Measurements from ENCODE around the gene XBP1. TPM values are rescaled to one million over a fixed set of nuclear protein-coding genes. Genes with fewer than 3 reads are reported as not detected.

Gene XBP1
- total RNA-seq, 4 donors from 2014 or later = 65.6 to 113 (median 111) TPM

DNA sequence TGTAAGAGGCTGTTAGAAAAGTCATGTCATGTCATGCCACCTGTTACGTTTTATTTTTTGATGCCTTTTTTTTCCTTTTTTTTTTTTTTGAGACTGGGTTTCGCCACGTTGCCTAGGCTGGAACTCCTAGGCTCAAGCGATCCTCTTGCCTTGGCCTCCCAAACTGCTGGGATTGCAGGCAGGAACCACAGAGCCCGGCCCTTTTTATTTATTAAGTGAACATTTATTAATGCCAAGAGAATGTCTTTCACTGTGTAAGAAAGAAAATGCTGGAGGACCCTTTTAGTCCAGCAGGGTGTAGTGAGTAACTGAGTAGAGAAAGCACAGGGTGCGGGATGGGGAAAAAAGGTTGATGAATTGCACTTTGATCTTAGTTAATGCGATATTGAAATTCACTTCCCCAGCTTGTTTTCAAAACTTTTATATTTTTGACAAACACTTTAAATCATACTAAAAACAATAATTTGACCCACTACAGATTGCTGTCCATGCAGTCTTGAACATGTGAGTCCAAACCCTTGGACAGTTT is 2.3 kb upstream of the XBP1 start:
- Histone ChIP-seq H3K9me3 (no peaks in the 10 kb centered on the region), H3K36me3 (peaks cover 0 to 2% (median 0%) of the 10 kb centered on the region in 3 donors), H3K4me3 (peak overlapping the region in 1 of 4 donors; percentile 99), H3K27me3 (no peaks in the 10 kb centered on the region), H3K4me1 (peaks cover 0 to 42% (median 25%) of the 10 kb centered on the region in 4 donors), H3K27ac (peak overlapping the region in 2 of 4 donors; percentile 98 to 100)
- 75 to 79% methylated on average over 7 of the region's 7 CpGs for WGBS, 2 donors
- no peak for DNase-seq (ENCODE audit: low spot score in 2 of 2)
- TF ChIP-seq, protein P1, sequence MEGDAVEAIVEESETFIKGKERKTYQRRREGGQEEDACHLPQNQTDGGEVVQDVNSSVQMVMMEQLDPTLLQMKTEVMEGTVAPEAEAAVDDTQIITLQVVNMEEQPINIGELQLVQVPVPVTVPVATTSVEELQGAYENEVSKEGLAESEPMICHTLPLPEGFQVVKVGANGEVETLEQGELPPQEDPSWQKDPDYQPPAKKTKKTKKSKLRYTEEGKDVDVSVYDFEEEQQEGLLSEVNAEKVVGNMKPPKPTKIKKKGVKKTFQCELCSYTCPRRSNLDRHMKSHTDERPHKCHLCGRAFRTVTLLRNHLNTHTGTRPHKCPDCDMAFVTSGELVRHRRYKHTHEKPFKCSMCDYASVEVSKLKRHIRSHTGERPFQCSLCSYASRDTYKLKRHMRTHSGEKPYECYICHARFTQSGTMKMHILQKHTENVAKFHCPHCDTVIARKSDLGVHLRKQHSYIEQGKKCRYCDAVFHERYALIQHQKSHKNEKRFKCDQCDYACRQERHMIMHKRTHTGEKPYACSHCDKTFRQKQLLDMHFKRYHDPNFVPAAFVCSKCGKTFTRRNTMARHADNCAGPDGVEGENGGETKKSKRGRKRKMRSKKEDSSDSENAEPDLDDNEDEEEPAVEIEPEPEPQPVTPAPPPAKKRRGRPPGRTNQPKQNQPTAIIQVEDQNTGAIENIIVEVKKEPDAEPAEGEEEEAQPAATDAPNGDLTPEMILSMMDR (IDR thresholded peaks at IDR 0.05) = no peak
- TF ChIP-seq EP300 (IDR thresholded peaks at IDR 0.05) (no peak), POLR2A (IDR thresholded peaks at IDR 0.05) (no peak)

DNA sequence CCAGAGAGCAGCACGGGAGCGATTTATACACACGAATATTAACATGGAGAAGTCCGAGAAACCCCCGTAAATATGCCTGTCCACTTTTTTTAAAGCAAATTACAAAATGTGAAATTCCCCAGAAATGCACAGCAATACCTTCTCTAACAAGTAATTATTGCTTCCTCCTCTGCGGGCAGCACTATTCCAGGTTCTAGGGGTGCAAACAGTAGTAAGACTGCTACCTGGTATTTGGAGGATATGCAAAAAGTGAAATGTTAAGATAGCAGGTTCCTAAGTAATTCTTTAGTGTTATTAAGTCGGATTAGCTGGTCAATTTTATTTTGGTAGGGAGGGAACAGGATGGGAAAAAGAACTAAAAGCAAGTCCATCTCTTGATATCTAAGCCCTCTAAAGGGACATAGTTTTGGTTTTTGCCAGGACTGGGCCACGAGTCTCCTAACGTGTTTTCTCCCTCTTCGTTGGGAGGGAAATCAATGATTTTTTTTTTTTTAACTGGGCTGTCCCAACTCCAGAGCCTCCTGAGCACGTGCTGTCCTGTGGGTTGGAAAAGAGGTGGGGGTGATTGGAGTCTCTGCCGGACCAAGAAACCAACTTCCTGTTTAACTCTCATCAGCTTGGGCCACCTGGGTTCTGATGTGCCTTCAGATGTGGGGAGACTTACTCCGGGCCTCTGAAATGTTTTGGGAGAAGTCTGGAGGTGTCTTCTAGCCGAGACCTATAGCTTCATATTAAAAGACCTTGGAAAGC is 1.7 kb upstream of the XBP1 start:
- TF ChIP-seq EP300 (IDR thresholded peaks at IDR 0.05) (no peak), POLR2A (IDR thresholded peaks at IDR 0.05) (no peak)
- TF ChIP-seq, protein P1 (IDR thresholded peaks at IDR 0.05) = no peak
- Histone ChIP-seq H3K27me3 (no peaks in the 10 kb centered on the region), H3K4me3 (peak overlapping the region in 3 of 4 donors; percentile 52 to 99 (median 76)), H3K36me3 (peaks cover 0 to 8% (median 5%) of the 10 kb centered on the region in 3 donors), H3K9me3 (no peaks in the 10 kb centered on the region), H3K27ac (peak overlapping the region in 3 of 4 donors; percentile 43 to 100 (median 98)), H3K4me1 (peaks cover 0 to 49% (median 28%) of the 10 kb centered on the region in 4 donors)
- DNase-seq (ENCODE audit: low spot score in 2 of 2) = peak in 1 of 2 donors; percentile 27
- WGBS, 2 donors = 47 to 54% methylated on average over 14 of the region's 14 CpGs

DNA sequence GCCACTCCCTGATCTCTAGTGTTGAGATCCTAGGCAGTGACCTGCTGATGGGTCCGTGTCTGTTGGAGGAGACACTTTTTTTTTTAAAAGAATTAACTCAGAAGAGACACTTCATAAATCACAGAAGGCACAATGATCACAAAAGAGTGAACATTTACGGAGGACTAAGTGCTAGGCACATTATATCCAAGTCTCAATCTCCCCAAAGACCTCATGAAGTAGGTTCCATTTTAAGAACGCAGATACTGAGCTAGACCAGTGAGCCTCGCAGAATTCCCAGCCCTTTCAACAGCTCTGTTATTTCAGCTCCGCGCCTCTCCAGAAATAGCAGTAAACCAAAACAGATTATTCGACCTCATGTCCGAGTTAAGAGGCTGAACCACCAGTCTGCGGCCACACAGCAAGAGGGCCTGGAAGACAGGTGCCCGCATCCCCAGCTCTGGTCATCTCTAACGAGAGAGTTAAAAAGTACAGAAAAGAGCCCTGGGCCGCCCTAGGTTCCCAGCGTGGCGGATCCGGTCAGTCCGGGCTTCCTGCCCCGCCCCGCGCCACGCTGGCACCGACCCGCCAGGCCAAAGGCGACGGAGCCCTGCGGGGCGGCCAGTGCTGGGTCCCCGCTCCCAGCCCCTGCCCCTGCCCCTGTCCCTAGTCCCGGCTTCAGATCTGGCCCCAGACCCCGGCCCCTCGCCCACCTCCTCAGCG is 612 bp downstream of the XBP1 start:
- 0% methylated on average over 11 to 13 of the region's 31 CpGs for WGBS, 2 donors
- H3K27me3 ChIP-seq = no peaks in the 10 kb centered on the region
- peaks cover 0 to 71% (median 30%) of the 10 kb centered on the region in 4 donors for H3K4me1 ChIP-seq
- no peak for TF ChIP-seq EP300 (IDR thresholded peaks at IDR 0.05)
- TF ChIP-seq, protein P1 (IDR thresholded peaks at IDR 0.05) = no peak
- TF ChIP-seq POLR2A (IDR thresholded peaks at IDR 0.05) = no peak
- no peaks in the 10 kb centered on the region for H3K9me3 ChIP-seq
- H3K27ac ChIP-seq = peak overlapping the region; percentile 98 to 100 (median 100)
- H3K4me3 ChIP-seq = peak overlapping the region; percentile 76 to 99 (median 88)
- peaks cover 0 to 30% (median 22%) of the 10 kb centered on the region in 3 donors for H3K36me3 ChIP-seq
- peak; percentile 40 to 55 for DNase-seq (ENCODE audit: low spot score in 2 of 2)

DNA sequence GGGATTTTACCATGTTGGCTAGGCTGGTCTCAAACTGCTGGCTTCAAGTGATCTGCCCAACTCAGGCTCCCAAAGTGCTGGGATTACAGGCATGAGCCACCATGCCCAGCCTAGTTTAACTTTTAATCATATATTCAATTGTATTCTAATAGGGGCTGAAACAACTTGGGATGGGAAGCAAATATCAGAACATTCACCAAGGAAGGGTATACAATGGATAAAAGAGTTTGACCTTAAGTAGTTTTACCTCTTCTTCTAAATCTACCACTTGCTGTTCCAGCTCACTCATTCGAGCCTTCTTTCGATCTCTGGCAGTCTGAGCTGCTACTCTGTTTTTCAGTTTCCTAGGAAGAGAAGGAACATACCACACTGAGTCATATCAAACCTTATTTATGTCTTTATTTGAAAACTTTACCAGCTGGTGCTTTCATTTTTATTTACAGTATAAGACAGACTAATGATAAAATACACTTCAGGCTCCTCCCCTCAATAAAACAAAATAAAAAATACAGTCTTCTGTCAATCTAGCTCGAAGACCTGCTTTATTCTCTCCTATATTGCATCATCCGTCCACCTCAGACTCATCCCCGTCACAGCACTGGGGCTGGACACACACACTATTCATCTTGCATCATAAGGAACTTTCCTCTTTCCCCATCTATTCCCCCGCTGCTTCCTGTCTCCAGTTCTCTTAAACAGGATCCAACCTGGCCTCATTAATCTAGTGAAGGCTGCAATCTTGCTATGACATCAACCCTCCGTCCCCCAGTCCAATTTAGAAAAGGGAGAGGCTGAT is 1.4 kb downstream of the XBP1 start:
- peak; percentile 44 to 83 for DNase-seq (ENCODE audit: low spot score in 2 of 2)
- no peaks in the 10 kb centered on the region for H3K9me3 ChIP-seq
- peak overlapping the region; percentile 76 to 99 (median 88) for H3K4me3 ChIP-seq
- TF ChIP-seq POLR2A (IDR thresholded peaks at IDR 0.05) (peak; percentile 64 to 78), EP300 (IDR thresholded peaks at IDR 0.05) (peak in 1 of 2 donors; percentile 92)
- TF ChIP-seq, protein P1 (IDR thresholded peaks at IDR 0.05) = no peak
- H3K4me1 ChIP-seq = peaks cover 0 to 78% (median 30%) of the 10 kb centered on the region in 4 donors
- H3K36me3 ChIP-seq = peaks cover 2 to 37% (median 22%) of the 10 kb centered on the region in 3 donors
- 3 to 6% methylated on average over 7 of the region's 7 CpGs for WGBS, 2 donors
- peak overlapping the region; percentile 98 to 100 (median 100) for H3K27ac ChIP-seq
- no peaks in the 10 kb centered on the region for H3K27me3 ChIP-seq

All from tibial nerve (tissue), 4 donors.